Activated CD8-positive, alpha-beta memory T cell treated with anti-CD3 and anti-CD28 coated beads for 36 hours (primary cell): Measurements from ENCODE around the gene CYP4F8. TPM values are rescaled to one million over a fixed set of nuclear protein-coding genes. Genes with fewer than 3 reads are reported as not detected.
"Not testable (repeated sequence)": the region's sequence is repeated elsewhere in the genome, so short reads cannot be mapped to it uniquely, and the experiment has no call there.

Experiments used
- CTCF ChIA-PET: fragments of 350-600 bp; sonication (Branson Sonifier 250); formaldehyde crosslinking; loops from one replicate; lab custom pipeline; 2021; ENCODE audit warnings: antibody characterized with exemption; lab: Charles Lee
- POLR2A ChIA-PET: fragments of 350-600 bp; sonication (Branson Sonifier 250); formaldehyde crosslinking; loops from one replicate; lab custom pipeline; 2021; ENCODE audit warnings: antibody characterized with exemption; lab: Charles Lee
- total RNA-seq, 2 experiments: library from RNA; stranded (reverse); gene quantifications; one replicate each; pipeline ENCODE4 v1.2.3, GENCODE V29; 2021

The CYP4F8 gene, protein sequence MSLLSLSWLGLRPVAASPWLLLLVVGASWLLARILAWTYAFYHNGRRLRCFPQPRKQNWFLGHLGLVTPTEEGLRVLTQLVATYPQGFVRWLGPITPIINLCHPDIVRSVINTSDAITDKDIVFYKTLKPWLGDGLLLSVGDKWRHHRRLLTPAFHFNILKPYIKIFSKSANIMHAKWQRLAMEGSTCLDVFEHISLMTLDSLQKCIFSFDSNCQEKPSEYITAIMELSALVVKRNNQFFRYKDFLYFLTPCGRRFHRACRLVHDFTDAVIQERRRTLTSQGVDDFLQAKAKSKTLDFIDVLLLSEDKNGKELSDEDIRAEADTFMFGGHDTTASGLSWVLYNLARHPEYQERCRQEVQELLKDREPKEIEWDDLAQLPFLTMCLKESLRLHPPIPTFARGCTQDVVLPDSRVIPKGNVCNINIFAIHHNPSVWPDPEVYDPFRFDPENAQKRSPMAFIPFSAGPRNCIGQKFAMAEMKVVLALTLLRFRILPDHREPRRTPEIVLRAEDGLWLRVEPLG
- total RNA-seq: not detected

DNA sequence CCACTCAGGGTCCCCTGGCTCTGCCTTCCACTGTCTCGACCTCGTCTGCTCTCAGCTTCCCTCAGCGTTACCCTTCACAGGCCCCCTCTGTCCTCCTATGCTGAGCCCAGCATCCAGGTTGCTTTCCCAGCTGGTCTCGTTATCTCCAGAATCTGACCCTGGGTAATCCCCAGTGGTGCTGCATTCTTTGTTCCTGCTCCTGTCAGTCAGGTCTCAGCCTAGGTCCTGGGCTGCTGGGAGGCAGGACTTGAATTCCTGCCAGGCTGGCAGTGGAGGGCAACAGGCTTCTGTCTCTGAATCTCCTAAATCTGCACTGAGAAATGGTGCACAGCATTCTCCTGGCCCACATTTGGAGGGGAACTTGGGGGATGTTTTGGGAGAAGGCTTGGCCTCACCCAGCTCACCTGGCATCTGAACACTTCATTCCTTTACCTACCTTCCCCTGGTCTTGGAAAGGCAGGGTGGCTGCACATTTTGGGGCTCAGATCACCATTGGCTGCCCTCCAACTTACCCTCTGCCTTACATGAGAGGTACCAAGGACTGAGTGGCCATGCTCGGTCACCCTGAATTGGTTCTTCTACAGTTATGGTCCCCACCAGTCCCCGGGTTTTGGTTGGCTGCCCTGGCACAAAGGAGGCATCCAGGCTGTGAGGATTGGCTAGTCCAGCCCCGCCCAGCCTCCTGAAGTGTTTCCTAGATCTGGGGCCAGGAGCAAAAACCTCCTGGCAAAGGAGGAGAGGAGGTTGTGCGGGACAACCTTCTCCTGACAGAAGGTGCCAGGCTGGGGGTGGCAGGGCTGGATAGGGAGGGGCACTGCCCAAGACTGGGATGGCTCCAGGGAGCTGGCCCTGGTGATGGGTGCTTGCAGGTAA is at the start of gene CYP4F8:
TSS of gene CYP4F8 (plus strand) at position 712 of the 873 bp plus-strand sequence. CDS start 399 bp downstream, outside the sequence.
- CTCF ChIA-PET: interaction anchor here (0.7 kb wide), 1 partner anchor 424 kb away, joined by 3 read pairs; no protein-coding TSS in a partner anchor

DNA sequence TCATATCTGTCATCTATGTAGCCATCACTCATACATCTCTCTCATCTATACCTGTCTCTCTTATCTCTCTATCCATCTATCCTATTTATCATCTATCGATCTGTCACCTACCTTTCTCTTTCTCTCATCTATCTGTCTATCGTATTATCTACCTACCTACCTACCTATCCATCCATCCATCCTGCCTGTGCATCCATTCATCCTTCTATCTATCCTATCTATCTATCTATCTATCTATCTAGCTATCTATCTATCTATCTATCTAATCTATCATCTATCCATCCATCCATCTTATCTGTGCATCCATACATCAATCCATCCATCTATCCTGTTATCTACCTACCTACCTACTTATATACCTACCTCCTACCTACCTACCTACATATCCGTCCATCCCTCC is 44.6 kb upstream of the CYP4F8 start:
- POLR2A ChIA-PET: no interaction called here
- CTCF ChIA-PET: no interaction called here

More for the DNA sequence above, at the start of gene CYP4F8:
- POLR2A ChIA-PET: no interaction called here

DNA sequence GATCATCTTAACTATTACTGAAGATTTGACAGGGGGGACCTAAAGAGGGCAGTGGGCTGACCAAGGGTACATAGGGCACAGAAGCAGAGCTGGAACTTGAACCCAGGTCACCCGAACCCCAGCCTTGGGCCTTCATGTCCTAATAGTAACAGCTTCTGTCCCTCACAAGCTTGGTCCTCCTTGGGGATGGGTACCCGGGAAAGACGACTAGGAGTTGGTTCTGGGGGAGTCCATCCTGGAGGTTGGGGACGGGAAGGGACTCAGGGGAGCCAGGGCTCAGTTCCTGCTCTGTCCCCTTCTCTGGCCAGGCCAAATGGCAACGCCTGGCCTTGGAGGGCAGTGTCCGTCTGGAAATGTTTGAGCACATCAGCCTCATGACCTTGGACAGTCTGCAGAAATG is 39.6 kb upstream of the CYP4F8 start:
- ChIA-PET POLR2A (no interaction called here), CTCF (no interaction called here)

DNA sequence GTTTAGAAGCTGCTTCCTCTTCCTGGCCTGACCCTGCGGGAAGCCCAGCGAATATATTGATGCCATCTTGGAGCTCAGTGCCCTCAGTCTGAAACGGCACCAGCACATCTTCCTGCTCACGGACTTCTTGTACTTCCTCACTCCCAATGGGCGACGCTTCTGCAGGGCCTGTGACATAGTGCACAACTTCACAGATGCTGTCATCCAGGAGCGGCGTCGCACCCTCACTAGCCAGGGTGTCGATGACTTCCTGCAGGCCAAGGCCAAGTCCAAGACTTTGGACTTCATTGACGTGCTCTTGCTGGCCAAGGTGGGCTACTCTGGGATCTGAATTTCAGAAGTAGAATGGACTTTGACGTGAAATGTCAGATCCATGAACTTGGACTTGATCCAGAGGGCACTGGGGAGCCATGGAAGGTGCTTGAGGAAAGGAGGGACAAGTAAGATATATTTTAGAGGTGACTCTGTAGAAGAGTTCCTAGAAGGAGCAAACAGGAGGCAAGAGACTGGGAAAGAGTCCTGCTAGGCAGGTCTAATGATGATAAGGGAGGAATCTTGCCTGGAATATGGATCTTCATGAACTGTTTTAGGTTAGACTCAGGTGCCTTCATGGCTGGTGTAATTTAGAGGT is 38.4 kb upstream of the CYP4F8 start:
- ChIA-PET CTCF (no interaction called here), POLR2A (no interaction called here)

DNA sequence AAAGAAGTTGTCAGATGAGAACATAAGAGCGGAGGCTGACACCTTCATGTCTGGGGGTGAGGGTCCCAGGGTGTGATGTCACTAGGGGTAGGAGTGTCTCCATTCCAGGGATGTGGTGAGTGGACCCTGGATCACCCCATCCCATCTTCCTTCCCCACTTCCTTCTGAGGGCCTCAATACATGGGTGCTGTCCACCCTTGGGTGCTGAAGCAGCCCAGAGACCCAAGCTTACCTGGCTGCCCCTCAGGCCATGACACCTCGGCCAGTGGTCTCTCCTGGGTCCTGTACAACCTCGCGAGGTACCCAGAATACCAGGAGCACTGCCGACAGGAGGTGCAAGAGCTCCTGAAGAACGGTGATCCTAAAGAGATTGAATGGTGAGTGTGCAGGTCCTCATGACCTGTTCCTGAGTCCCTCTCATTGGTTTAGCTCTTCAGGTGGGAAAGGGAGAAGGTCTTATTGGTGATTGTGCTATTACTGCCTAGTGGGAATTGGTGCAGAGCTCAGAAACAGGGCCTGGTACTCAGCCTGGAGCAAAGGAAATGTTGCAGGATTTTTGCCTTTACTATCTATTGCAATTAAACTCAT is 37.7 kb upstream of the CYP4F8 start:
- ChIA-PET CTCF (interaction anchor here (0.7 kb wide), 1 partner anchor 670 kb away, joined by 3 read pairs; no protein-coding TSS in a partner anchor), POLR2A (no interaction called here)

DNA sequence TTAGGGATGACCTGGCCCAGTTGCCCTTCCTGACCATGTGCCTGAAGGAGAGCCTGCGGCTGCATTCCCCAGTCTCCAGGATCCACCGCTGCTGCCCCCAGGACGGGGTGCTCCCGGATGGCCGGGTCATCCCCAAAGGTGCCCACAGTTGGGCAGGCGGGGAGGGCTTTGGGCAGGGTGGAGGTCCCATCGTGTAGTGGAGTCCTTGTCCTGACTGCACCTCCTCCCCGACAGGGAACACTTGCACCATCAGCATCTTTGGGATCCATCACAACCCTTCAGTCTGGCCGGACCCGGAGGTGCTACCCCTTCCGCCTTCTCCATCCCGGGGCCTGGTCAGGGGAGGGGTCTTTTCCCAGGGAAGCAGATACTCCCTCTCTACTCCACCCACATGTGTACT is 31.7 kb upstream of the CYP4F8 start:
- ChIA-PET POLR2A (no interaction called here), CTCF (no interaction called here)

DNA sequence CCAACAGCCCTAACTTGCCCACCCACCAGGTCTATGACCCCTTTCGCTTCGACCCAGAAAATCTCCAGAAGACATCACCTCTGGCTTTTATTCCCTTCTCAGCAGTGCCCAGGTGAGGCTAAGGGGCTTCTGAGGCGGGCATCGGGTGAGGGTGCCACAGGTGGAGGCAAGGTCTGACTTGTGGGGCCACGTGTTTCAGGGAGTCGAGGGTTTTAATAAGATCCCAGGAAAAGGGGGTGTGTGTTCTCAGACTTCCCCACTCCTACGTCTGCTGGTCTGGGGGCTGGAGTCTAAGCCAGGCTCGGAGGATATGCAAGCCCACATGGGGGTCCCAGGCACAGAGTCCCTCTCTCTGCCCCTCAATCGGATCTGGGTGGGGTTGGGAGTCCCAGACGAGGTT is 30.9 kb upstream of the CYP4F8 start:
- CTCF ChIA-PET: no interaction called here
- POLR2A ChIA-PET: no interaction called here

DNA sequence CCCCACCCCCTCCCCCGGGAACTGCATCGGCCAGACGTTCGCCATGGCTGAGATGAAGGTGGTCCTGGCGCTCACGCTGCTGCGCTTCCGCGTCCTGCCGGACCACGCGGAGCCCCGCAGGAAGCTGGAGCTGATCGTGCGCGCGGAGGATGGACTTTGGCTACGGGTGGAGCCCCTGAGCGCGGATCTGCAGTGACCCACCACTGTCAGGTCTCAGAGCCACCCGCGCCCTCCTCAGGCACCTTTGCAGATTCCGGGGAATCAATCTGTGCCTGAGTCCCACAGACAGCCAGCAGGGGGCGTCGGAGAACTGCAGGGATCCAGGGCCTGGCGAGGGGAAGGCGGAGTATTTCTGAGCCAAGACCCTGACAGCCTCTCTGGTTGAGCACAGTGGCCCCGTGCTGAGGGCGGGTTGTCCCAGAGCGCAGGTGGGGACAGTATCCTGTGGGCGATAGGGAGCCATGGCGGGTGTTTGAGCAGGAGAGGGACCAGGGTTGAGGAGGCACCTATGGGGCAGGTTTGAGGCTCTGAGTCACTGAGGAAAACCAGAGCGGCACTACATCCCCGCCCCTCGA is 30.4 kb upstream of the CYP4F8 start:
- ChIA-PET CTCF (no interaction called here), POLR2A (no interaction called here)

DNA sequence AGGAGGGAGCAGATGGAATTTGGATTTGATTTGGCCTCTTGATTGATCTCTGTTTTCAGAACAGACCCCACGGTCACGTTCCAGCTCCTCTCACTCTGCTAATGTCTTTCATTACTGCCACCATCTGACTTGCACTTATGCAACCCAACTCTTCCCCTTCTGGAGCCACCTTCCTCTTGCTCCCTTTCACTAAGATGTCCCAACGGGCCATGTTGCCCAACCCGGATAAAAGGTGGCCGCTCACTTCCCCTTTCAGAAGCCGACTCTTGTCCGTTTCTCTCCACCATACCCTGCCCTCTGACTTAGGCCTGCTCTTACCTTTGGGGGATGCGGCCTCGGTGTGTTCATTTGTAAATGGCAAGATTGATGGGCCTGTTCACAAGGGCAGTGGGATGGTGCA is 27.4 kb upstream of the CYP4F8 start:
- CTCF ChIA-PET: no interaction called here

DNA sequence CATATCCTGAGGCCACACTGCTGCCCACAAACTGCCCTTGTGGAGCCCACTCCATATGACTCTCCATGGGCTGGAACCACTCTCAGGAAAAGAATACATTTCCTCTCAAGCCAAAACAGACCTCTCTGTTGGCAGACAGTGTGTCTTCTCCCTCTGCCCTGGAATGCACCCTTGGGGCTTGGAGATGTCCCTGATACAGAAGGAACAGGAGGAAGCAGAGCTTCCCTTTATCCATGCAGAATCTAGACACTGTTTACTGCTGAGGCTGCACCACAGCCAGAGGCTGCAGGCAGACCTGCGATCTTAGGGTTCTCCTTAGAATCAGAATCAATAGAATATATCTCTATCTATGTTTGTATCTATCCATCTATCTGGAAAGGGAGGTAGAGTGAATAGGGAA is 26.8 kb upstream of the CYP4F8 start:
- ChIA-PET POLR2A (interaction anchor here (0.7 kb wide), 1 partner anchor 490 kb away, joined by 7 read pairs; no protein-coding TSS in a partner anchor), CTCF (no interaction called here)

More for the DNA sequence above, 27.4 kb upstream of the CYP4F8 start:
- POLR2A ChIA-PET: no interaction called here

DNA sequence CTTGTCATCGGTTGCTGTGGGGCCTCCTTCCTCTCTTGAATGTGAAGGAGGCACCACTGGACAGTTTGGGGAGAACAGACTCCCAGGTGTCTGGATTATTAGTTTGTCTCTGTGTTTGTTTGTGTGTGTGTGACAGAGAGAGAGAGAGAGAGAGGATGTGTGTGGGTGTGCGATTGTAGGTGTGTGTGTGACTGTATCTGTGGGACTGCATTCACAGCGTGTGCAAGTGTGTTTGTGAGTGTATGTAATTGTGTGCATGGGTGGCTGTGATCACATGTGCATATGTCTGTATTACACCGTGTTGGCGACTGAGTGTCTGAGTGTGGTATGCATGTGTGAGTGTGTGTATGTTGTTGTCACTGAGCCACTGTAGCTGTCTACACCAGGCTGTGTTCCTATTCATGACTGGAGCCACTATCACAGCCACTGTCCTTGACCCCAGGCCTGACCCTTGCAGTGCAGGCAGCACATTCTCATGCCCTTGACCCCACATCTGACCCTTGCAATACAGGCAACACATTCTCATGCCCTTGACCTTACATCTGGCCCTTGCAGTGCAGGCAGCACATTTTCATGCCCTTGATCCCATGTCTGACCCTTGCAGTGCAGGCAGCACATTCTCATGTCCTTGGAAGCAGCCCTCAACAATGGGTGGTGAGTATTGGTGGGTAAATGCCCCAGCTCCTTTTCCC is 25.1 kb upstream of the CYP4F8 start:
- CTCF ChIA-PET: no interaction called here
- POLR2A ChIA-PET: no interaction called here

DNA sequence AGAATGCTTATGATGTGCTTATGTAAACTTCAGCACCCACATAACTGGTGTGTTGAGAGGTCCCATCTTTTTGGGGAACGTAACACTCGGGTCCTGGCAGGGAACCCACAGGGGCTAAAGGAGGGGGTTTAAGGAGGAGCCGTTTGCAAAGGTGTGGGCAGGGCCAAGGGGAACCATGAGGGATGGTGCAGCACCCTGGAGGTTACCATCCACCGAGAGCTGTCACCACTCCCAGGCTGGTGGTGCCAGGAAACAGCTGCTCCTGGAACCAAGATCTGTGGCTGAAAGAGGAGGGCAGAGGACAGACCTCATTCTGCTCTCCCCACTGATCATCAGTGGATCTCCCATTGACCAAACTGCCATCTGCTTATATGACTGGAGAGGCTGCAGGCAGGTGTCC is 23.2 kb upstream of the CYP4F8 start:
- ChIA-PET POLR2A (no interaction called here), CTCF (no interaction called here)

DNA sequence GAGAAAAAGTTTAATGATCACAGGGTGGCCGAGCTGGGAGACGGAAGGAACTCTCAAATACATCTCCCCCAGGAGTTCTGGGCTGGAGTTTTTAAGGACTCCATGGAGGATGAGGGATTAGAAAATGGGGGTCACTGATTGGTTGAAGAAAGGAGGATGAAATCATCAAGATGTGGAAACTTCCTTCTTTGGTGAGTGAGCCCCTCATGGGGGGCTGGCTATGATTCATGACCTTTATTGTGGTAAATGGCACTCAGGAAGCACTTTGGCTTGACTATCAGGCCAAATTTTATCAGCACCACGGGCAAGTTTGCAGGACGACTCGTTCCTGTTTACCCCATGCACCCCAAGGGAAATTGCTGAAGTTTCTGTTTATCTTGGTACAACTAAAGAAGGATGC is 22.5 kb upstream of the CYP4F8 start:
- POLR2A ChIA-PET: not testable (repeated sequence)

DNA sequence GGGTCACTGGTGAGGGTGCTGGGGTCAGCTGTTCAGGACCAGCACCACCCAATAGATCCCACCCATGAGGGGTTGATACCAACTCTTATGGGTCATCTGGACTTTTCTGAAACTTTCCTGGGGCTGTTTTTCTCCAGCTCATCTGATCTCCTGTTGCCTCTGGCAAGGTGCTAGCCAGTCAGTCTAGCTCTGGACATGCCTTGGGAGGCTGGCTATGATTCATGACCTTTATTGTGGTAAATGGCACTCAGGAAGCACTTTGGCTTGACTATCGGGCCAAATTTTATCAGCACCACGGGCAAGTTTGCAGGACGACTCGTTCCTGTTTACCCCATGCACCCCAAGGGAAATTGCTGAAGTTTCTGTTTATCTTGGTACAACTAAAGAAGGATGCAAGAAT is 21.3 kb upstream of the CYP4F8 start:
- POLR2A ChIA-PET, CTCF ChIA-PET: not testable (repeated sequence)

More for the DNA sequence above, 22.5 kb upstream of the CYP4F8 start:
- CTCF ChIA-PET: not testable (repeated sequence)

DNA sequence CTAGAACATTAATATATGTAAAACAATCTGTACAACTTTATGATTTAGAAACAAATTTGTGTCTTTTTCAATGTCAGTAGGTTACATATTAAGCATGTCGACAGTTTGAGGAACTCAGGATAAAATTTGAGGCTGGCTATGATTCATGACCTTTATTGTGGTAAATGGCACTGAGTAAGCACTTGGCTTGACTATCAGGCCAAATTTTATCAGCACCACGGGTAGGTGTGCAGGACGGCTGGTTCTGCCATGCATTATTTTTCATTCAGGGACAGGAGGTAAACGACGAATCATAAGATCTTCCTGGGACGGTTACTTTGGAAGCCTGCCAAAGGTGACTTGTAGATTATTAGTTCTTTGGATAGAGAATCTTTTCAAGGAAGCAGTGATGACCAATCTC is 19.9 kb upstream of the CYP4F8 start:
- POLR2A ChIA-PET: no interaction called here
- CTCF ChIA-PET: no interaction called here

DNA sequence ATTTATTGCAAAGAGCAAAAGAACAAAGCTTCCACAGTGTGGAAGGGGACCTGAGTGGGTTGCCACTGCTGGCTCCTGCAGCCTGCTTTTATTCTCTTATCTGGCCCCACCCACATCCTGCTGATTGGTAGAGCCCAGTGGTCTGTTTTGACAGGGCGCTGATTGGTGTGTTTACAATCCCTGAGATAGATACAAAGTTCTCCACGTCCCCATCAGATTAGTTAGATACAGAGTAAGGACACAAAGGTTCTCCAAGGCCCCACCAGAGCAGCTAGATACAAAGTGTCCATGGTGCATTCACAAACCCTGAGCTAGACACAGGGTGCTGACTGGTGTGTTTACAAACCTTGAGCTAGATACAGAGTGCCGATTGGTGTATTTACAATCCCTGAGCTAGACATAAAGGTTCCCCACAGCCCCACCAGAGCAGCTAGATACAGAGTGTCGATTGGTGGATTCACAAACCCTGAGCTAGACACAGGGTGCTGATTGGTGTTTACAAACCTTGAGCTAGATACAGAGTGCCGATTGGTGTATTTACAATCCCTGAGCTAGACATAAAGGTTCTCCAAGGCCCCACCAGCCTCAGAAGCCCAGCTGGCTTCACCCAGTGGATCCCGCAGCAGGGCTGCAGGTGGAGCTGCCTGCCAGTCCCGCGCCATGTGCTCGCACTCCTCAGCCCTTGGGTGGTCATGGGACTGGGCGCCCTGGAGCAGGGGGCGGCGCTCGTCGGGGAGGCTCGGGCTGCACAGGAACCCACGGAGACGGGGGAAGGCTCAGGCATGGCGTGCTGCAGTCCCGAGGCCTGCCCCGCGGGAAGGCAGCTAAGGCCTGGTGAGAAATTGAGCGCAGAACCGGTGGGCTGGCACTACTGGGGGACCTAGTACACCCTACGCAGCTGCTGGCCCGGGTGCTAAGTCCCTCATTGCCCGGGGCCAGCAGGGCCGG is 6.8 kb upstream of the CYP4F8 start:
- CTCF ChIA-PET: not testable (repeated sequence)

DNA sequence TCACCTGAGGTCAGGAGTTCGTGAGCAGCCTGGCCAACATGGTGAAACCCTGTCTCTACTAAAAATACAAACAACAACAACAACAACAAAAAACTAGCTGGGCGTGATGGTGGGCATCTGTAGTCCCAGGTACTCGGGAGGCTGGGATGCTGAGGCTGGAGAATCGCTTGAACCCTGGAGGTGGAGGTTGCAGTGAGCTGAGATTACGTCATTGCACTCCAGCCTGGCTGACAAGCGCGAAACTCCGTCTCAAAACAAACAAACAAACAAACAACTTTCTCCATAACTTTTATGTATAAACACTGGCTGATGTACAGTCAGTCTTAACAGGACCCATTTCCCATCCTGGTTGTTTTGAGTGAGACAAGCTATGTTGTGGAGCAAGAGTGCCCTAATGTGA is 5.8 kb upstream of the CYP4F8 start:
- POLR2A ChIA-PET: no interaction called here
- CTCF ChIA-PET: interaction anchor here (0.6 kb wide), 1 partner anchor 51 kb away, joined by 6 read pairs; no protein-coding TSS in a partner anchor

More for the DNA sequence above, 6.8 kb upstream of the CYP4F8 start:
- POLR2A ChIA-PET: not testable (repeated sequence)
